Activated CD8-positive, alpha-beta T cell treated with anti-CD3 and anti-CD28 coated beads, Interleukin-2, amount 10 ng/mL, durations not matched to agents 7 days and 5 days (primary cell): ENCODE measurements around the gene TMEM117. TPM values are rescaled to one million over a fixed set of nuclear protein-coding genes. Genes with fewer than 3 reads are reported as not detected.
A peak's percentile ranks its signal among the peaks of the same experiment; 100 is the strongest.
"Not testable (repeated sequence)": the region's sequence is repeated elsewhere in the genome, so short reads cannot be mapped to it uniquely, and the experiment has no call there.

ENCODE experiments used
- ATAC-seq: fragments of 150-1000 bp; cut with Tn5 transposase; one replicate; pipeline ENCODE4 v1.10.0; 2021; ENCODE audit warnings: moderate library complexity
- CTCF ChIA-PET: fragments of 350-600 bp; sonication (Branson Sonifier 250); formaldehyde crosslinking; loops from one replicate; lab custom pipeline; 2021; ENCODE audit warnings: antibody characterized with exemption; lab: Charles Lee
- POLR2A ChIA-PET: fragments of 350-600 bp; sonication (Branson Sonifier 250); formaldehyde crosslinking; loops from one replicate; lab custom pipeline; 2021; ENCODE audit warnings: antibody characterized with exemption; lab: Charles Lee
- DNase-seq: peaks from one replicate; pipeline ENCODE4 v3.0.0-alpha.2; 2020
- H3K27ac Mint-ChIP-seq: one replicate; pipeline ENCODE4 v1.8.0; 2021; ENCODE audit warnings: mild to moderate bottlenecking, mixed read lengths
- H3K27me3 Mint-ChIP-seq: one replicate; pipeline ENCODE4 v1.8.0; 2021; ENCODE audit warnings: low read depth, mixed read lengths
- H3K36me3 Mint-ChIP-seq: one replicate; pipeline ENCODE4 v1.8.0; 2021; ENCODE audit warnings: low read depth, mixed read lengths
- H3K4me1 Mint-ChIP-seq: one replicate; pipeline ENCODE4 v1.8.0; 2021; ENCODE audit warnings: low read depth, mixed read lengths
- H3K4me3 Mint-ChIP-seq: one replicate; pipeline ENCODE4 v1.8.0; 2021; ENCODE audit warnings: mild to moderate bottlenecking, mixed read lengths
- H3K9me3 Mint-ChIP-seq: one replicate; pipeline ENCODE4 v1.8.0; 2022; ENCODE audit warnings: mixed read lengths; ENCODE audit not compliant: insufficient read depth
- total RNA-seq, 2 experiments: library from RNA; stranded (reverse); gene quantifications; one replicate each; pipeline ENCODE4 v1.2.3, GENCODE V29; 2021

Gene TMEM117
- total RNA-seq, 2 experiments from 2014 or later: 0.24 to 0.86 TPM

- H3K36me3 Mint-ChIP-seq: no peaks in the 10 kb centered on the region
- POLR2A ChIA-PET: no interaction called here
- H3K4me1 Mint-ChIP-seq: no peaks in the 10 kb centered on the region
Measured at GRCh38 chr12:44245932-44246331, 410.1 kb downstream of the TMEM117 start.

DNA sequence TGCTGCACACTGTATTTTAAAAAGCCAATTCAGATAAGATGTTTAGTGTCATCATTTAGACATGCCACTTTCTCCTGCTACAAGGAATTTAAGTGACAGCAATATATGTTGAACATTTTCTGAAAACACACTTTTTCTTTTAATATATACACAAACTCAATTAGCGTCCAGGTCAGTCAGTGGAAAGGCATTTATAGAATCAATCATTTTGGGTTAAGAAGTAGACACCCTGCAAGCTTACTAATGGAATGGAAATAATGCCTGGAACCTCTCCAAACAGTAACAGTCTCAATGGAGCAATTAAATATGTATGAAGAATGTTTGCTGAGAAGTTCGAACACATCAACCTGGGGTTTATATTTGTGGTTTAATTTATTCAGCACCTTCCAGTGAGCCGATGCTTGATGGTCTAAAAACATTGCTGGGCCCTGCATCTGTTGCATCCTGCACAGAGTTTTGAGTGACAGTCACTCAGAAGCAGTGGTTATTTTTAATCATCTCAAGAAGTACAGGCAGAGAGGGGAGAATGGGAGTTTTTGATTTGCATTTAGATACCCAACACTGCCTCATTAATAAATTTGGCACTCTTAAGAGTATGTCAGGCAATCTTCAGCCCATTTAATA is 410.7 kb downstream of the TMEM117 start:
- no peak overlapping the region for H3K4me3 Mint-ChIP-seq
- H3K27me3 Mint-ChIP-seq: no peaks in the 10 kb centered on the region
- H3K36me3 Mint-ChIP-seq: no peaks in the 10 kb centered on the region
- ATAC-seq (no peak), DNase-seq (no peak)
- ChIA-PET POLR2A (no interaction called here), CTCF (no interaction called here)
- H3K9me3 Mint-ChIP-seq: no peaks in the 10 kb centered on the region
- no peak overlapping the region for H3K27ac Mint-ChIP-seq
- no peaks in the 10 kb centered on the region for H3K4me1 Mint-ChIP-seq

More at GRCh38 chr12:44245932-44246331, 410.1 kb downstream of the TMEM117 start:
- H3K27ac Mint-ChIP-seq: no peak overlapping the region
- CTCF ChIA-PET: no interaction called here
- no peaks in the 10 kb centered on the region for H3K9me3 Mint-ChIP-seq
- ATAC-seq (no peak), DNase-seq (no peak)
- H3K4me3 Mint-ChIP-seq: no peak overlapping the region
- H3K27me3 Mint-ChIP-seq: no peaks in the 10 kb centered on the region

GRCh38 chr12:44247588-44247987 is 411.7 kb downstream of the TMEM117 start:
- DNase-seq (no peak), ATAC-seq (no peak)
- Mint-ChIP-seq H3K27ac (no peak overlapping the region), H3K9me3 (no peaks in the 10 kb centered on the region), H3K4me3 (no peak overlapping the region), H3K36me3 (no peaks in the 10 kb centered on the region), H3K27me3 (no peaks in the 10 kb centered on the region), H3K4me1 (no peaks in the 10 kb centered on the region)
- ChIA-PET POLR2A (no interaction called here), CTCF (no interaction called here)

DNA sequence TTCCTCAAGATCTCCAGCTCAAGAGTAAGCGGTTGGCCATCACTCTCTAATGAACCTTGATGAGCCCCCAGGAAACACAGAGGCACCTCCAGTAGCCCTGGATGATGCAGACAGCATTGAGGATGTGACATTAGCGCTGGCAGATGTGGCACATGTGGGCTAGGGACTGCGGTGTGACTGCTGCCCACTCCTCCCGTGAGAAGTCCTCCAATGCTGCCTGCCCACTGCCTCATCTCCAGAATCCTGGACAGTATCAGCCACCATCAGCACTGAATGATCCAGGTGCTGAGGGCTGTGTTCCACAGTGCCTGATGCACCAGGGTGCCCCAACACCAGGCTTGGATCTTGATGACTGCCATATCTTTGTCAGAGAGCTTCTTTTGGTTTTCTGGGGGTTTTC is 412.6 kb downstream of the TMEM117 start:
- Mint-ChIP-seq H3K4me1 (no peaks in the 10 kb centered on the region), H3K27me3 (no peaks in the 10 kb centered on the region), H3K36me3 (no peaks in the 10 kb centered on the region), H3K4me3 (no peak overlapping the region), H3K9me3 (no peaks in the 10 kb centered on the region), H3K27ac (no peak overlapping the region)
- ChIA-PET POLR2A (no interaction called here), CTCF (no interaction called here)
- DNase-seq (no peak), ATAC-seq (no peak)

DNA sequence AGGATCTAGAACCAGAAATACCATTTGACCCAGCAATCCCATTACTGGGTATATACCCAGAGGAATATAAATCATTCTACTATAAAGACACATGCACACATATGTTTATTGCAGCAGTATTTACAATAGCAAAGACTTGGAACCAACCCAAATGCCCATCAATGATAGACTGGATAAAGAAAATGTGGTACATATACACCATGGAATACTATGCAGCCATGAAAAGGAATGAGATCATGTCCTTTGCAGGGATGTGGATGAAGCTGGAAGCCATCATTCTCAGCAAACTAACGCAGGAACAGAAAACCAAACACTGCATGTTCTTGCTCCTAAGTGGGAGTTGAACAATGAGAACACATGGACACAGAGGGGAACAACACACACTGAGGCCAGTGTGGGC is 414.6 kb downstream of the TMEM117 start:
- POLR2A ChIA-PET, H3K9me3 Mint-ChIP-seq, H3K27ac Mint-ChIP-seq, DNase-seq, H3K36me3 Mint-ChIP-seq, CTCF ChIA-PET, ATAC-seq, H3K4me1 Mint-ChIP-seq, H3K27me3 Mint-ChIP-seq, H3K4me3 Mint-ChIP-seq: not testable (repeated sequence)

DNA sequence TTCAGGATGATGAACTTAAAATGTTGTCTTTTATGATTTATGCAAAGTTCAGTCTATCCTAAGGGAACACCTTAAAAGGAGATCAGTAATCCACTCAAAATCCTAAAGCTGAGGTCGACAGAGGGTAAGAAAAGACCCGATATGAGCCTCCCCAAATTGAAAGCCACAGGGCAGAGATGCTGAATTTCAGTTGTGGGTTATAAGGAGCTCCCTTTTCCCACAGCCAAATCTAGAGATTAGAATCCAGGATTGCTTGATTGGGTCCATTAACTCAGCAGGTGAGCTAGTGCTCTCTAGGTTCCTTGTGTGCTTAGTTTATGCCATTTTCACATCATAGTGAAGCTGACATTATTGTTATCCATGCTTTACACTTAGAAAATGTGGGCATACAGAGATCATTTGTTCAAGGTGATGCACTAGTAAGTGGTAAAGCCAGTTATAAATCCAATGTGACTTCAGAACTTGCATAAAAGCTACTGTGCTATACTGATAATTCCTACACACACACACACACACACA is 417.5 kb downstream of the TMEM117 start:
- CTCF ChIA-PET: no interaction called here
- no peak overlapping the region for H3K27ac Mint-ChIP-seq
- H3K36me3 Mint-ChIP-seq: no peaks in the 10 kb centered on the region
- H3K4me1 Mint-ChIP-seq: no peaks in the 10 kb centered on the region
- ATAC-seq (no peak), DNase-seq (no peak)
- H3K27me3 Mint-ChIP-seq: no peaks in the 10 kb centered on the region
- H3K9me3 Mint-ChIP-seq: no peaks in the 10 kb centered on the region
- POLR2A ChIA-PET: no interaction called here
- no peak overlapping the region for H3K4me3 Mint-ChIP-seq

- H3K4me1 Mint-ChIP-seq: no peaks in the 10 kb centered on the region
- CTCF ChIA-PET: no interaction called here
- DNase-seq (no peak), ATAC-seq (no peak)
- POLR2A ChIA-PET: no interaction called here
- no peaks in the 10 kb centered on the region for H3K27me3 Mint-ChIP-seq
- H3K27ac Mint-ChIP-seq: no peak overlapping the region
- H3K4me3 Mint-ChIP-seq: no peak overlapping the region
- no peaks in the 10 kb centered on the region for H3K36me3 Mint-ChIP-seq
- H3K9me3 Mint-ChIP-seq: no peaks in the 10 kb centered on the region
Measured at GRCh38 chr12:44258246-44258645, 422.4 kb downstream of the TMEM117 start.

GRCh38 chr12:44259890-44260289 is 424.0 kb downstream of the TMEM117 start:
- Mint-ChIP-seq H3K4me1 (no peaks in the 10 kb centered on the region), H3K4me3 (no peak overlapping the region), H3K27ac (no peak overlapping the region), H3K27me3 (no peaks in the 10 kb centered on the region), H3K9me3 (no peaks in the 10 kb centered on the region), H3K36me3 (no peaks in the 10 kb centered on the region)
- DNase-seq (no peak), ATAC-seq (no peak)
- CTCF ChIA-PET: no interaction called here
- POLR2A ChIA-PET: no interaction called here

GRCh38 chr12:44260581-44260980 is 424.7 kb downstream of the TMEM117 start:
- DNase-seq (no peak), ATAC-seq (no peak)
- CTCF ChIA-PET: no interaction called here
- Mint-ChIP-seq H3K27me3 (no peaks in the 10 kb centered on the region), H3K36me3 (no peaks in the 10 kb centered on the region), H3K9me3 (no peaks in the 10 kb centered on the region), H3K4me1 (no peaks in the 10 kb centered on the region), H3K27ac (no peak overlapping the region), H3K4me3 (no peak overlapping the region)
- POLR2A ChIA-PET: no interaction called here

DNA sequence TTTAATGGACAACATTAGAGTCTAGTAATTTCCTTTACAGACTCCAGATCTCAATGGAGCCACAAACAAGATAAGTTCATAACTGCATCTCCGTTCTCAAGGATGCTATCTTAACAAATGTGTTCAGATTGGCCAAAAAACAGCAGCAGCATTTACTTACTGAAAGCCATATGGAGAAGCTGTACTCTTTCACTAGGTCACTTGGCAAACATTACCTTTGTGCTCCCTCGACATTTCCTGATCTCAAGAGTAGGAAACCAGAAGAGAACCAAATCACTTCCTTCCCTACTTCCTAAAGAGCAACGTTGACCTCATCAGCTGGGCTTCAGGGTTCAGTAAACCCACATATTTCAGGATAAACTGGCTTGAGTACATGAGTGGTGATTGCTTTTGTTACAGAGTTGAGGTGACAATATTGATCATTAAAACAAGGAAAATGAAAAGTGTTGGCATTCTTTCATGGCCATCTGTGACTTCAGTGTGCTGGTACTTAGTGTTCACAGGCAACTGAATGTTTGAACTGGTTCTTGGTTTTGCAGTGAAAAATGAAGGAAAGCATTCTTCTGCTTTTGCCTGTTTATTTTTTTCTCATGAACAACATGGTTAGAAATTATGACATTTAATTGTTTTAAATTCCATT is 449.6 kb downstream of the TMEM117 start:
- Mint-ChIP-seq H3K27me3 (no peaks in the 10 kb centered on the region), H3K9me3 (no peaks in the 10 kb centered on the region), H3K27ac (no peak overlapping the region), H3K36me3 (peaks cover 4% of the 10 kb centered on the region), H3K4me3 (no peak overlapping the region), H3K4me1 (peaks cover 22% of the 10 kb centered on the region)
- DNase-seq: no peak
- CTCF ChIA-PET: no interaction called here
- POLR2A ChIA-PET: no interaction called here
- no peak for ATAC-seq

DNA sequence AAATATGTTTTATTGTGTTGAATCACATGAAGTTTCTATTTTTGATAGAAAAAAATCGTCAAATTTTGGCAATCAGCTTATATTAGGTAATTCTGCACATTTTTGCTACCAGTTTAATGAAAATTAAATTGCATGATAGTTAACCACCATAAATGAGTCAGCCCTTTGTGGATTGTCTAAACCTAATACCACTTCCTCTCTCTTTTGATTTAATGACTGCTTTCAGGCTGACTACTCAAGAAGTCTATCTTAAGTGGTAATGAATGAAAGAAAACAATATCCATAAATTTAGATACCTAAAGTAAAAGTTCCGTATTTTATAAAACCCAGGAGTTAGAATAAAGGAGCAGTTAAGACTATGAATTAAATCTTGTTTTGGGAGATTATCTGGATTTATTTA is 450.5 kb downstream of the TMEM117 start:
- Mint-ChIP-seq H3K36me3 (peaks cover 4% of the 10 kb centered on the region), H3K4me3 (peak overlapping the region; percentile 35), H3K4me1 (peaks cover 22% of the 10 kb centered on the region), H3K9me3 (no peaks in the 10 kb centered on the region), H3K27me3 (no peaks in the 10 kb centered on the region), H3K27ac (peak overlapping the region; percentile 10)
- ChIA-PET POLR2A (no interaction called here), CTCF (no interaction called here)
- DNase-seq (no peak), ATAC-seq (peak; percentile 69)

GRCh38 chr12:44286821-44287505 is 451.1 kb downstream of the TMEM117 start:
- H3K27ac Mint-ChIP-seq: peak overlapping the region; percentile 15
- ATAC-seq (no peak), DNase-seq (no peak)
- no peak overlapping the region for H3K4me3 Mint-ChIP-seq
- H3K27me3 Mint-ChIP-seq: no peaks in the 10 kb centered on the region
- CTCF ChIA-PET: no interaction called here
- peaks cover 4% of the 10 kb centered on the region for H3K36me3 Mint-ChIP-seq
- peaks cover 22% of the 10 kb centered on the region for H3K4me1 Mint-ChIP-seq
- H3K9me3 Mint-ChIP-seq: no peaks in the 10 kb centered on the region
- POLR2A ChIA-PET: no interaction called here
